Osteocyte (in vitro differentiated cells): ENCODE measurements around the gene TRPC1. TPM values are rescaled to one million over a fixed set of nuclear protein-coding genes. Genes with fewer than 3 reads are reported as not detected.
A peak's percentile ranks its signal among the peaks of the same experiment; 100 is the strongest.

Source experiments
- DNase-seq: peaks from one replicate; pipeline ENCODE4 v3.0.0; 2021; ENCODE audit warnings: mixed read lengths; ENCODE audit not compliant: unreplicated experiment; ENCODE audit errors: extremely low spot score
- H3K27ac Mint-ChIP-seq: one replicate; pipeline ENCODE4 v1.8.0; 2021; ENCODE audit warnings: mild to moderate bottlenecking, mixed read lengths; ENCODE audit not compliant: unreplicated experiment
- H3K27me3 Mint-ChIP-seq: one replicate; pipeline ENCODE4 v1.8.0; 2021; ENCODE audit warnings: mixed read lengths; ENCODE audit not compliant: unreplicated experiment
- H3K36me3 Mint-ChIP-seq: one replicate; pipeline ENCODE4 v1.8.0; 2021; ENCODE audit warnings: mixed read lengths; ENCODE audit not compliant: unreplicated experiment
- H3K4me1 Mint-ChIP-seq: one replicate; pipeline ENCODE4 v1.8.0; 2021; ENCODE audit warnings: mixed read lengths; ENCODE audit not compliant: unreplicated experiment
- H3K4me3 Mint-ChIP-seq: one replicate; pipeline ENCODE4 v1.8.0; 2021; ENCODE audit warnings: mild to moderate bottlenecking, moderate library complexity, mixed read lengths; ENCODE audit not compliant: unreplicated experiment
- H3K9me3 Mint-ChIP-seq: one replicate; pipeline ENCODE4 v1.8.0; 2021; ENCODE audit warnings: mixed read lengths; ENCODE audit not compliant: unreplicated experiment
- total RNA-seq: library from RNA; stranded (reverse); gene quantifications from 2 replicates; pipeline ENCODE4 v1.2.1, GENCODE V29; 2021
- TF ChIP-seq, protein P1 (sequence below): fragments of 200-600 bp; sonication (generic); IDR thresholded peaks from 2 replicates; pipeline ENCODE4 v1.5.0; 2021; ENCODE audit warnings: antibody characterized with exemption, mild to moderate bottlenecking, moderate library complexity

The TRPC1 gene
- total RNA-seq, 1 donor from 2014 or later = 18.6 TPM

DNA sequence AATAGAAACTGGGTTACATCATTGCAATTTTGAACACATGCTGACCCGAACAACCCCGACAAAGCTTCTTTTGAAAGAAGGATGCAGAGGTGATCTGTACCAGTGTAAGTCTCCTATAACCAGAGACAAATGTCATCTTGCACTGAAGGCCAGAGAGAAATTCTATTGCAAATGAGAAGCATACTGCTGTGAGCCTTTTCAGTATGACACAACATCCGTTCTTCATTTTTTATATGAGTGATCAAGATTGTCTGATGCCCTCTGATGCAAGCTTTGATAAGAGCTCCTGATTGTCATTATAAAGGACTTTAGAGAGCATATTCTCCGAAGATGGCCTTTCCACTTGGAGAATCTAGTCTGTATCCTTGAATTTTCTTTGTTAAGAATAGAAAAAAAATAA, 128.2 kb downstream of the TRPC1 start:
- H3K27me3 Mint-ChIP-seq = no peaks in the 10 kb centered on the region
- no peak overlapping the region for H3K4me3 Mint-ChIP-seq
- H3K9me3 Mint-ChIP-seq = no peaks in the 10 kb centered on the region
- no peak for DNase-seq
- peaks cover 6% of the 10 kb centered on the region for H3K4me1 Mint-ChIP-seq
- H3K27ac Mint-ChIP-seq = no peak overlapping the region
- no peaks in the 10 kb centered on the region for H3K36me3 Mint-ChIP-seq
- TF ChIP-seq, protein P1, sequence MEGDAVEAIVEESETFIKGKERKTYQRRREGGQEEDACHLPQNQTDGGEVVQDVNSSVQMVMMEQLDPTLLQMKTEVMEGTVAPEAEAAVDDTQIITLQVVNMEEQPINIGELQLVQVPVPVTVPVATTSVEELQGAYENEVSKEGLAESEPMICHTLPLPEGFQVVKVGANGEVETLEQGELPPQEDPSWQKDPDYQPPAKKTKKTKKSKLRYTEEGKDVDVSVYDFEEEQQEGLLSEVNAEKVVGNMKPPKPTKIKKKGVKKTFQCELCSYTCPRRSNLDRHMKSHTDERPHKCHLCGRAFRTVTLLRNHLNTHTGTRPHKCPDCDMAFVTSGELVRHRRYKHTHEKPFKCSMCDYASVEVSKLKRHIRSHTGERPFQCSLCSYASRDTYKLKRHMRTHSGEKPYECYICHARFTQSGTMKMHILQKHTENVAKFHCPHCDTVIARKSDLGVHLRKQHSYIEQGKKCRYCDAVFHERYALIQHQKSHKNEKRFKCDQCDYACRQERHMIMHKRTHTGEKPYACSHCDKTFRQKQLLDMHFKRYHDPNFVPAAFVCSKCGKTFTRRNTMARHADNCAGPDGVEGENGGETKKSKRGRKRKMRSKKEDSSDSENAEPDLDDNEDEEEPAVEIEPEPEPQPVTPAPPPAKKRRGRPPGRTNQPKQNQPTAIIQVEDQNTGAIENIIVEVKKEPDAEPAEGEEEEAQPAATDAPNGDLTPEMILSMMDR = no peak

GRCh38 chr3:142853270-142854168, 129.7 kb downstream of the TRPC1 start:
- Mint-ChIP-seq H3K27me3 (no peaks in the 10 kb centered on the region), H3K4me3 (no peak overlapping the region), H3K4me1 (peaks cover 6% of the 10 kb centered on the region), H3K9me3 (no peaks in the 10 kb centered on the region), H3K27ac (no peak overlapping the region), H3K36me3 (no peaks in the 10 kb centered on the region)
- DNase-seq = no peak
- TF ChIP-seq, protein P1 = no peak

- peaks cover 6% of the 10 kb centered on the region for H3K4me1 Mint-ChIP-seq
- TF ChIP-seq, protein P1 = peak; percentile 26
- H3K27ac Mint-ChIP-seq = no peak overlapping the region
- H3K36me3 Mint-ChIP-seq = no peaks in the 10 kb centered on the region
- peaks cover 6% of the 10 kb centered on the region for H3K27me3 Mint-ChIP-seq
- DNase-seq = no peak
- H3K9me3 Mint-ChIP-seq = no peaks in the 10 kb centered on the region
- no peak overlapping the region for H3K4me3 Mint-ChIP-seq
These were observed 133.2 kb downstream of the TRPC1 start for GRCh38 chr3:142857056-142857455.

Other genes with a start within 250 kb of the TRPC1 start
- 24.3 and 27.1 TPM in 2 replicates for gene ATR, start 145.3 kb upstream of the TRPC1 start, total RNA-seq
- gene PLS1, start 127.6 kb upstream of the TRPC1 start, total RNA-seq = 0.78 and 1.5 TPM in 2 replicates
- gene PCOLCE2, start 165.0 kb downstream of the TRPC1 start, total RNA-seq = 3.8 and 4.0 TPM in 2 replicates
- gene PAQR9, start 239.6 kb downstream of the TRPC1 start, total RNA-seq = not detected in 2 replicates